HG02970 (cell line): ENCODE results near the gene MMRN1.

ENCODE experiments used
- ATAC-seq: cut with Tn5 transposase; IDR thresholded peaks from one replicate; pipeline ENCODE4 v1.9.1; 2021; ENCODE audit warnings: mild to moderate bottlenecking, moderate library complexity, moderate number of reproducible peaks; ENCODE audit not compliant: unreplicated experiment, low FRiP score

Gene MMRN1

DNA sequence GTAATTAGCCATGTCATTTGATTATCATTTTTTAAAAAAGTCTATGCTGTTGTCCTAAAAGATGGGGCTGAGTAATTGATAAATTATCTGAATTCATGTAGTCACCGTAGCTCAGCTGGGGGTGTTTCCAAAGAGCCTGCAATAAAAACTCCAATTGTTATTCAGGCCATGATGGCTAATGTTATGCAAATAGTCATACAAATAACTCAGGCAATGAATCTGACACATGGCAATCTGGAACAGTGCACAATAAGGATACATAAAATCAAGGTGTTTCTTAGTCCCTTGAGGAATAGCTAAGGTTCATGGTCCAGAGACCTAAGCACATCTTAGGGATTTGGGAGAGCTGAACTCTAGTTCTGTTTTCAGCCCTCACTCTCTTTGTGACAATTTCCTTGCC, 15.2 kb downstream of the MMRN1 start:
- ATAC-seq: no peak

DNA sequence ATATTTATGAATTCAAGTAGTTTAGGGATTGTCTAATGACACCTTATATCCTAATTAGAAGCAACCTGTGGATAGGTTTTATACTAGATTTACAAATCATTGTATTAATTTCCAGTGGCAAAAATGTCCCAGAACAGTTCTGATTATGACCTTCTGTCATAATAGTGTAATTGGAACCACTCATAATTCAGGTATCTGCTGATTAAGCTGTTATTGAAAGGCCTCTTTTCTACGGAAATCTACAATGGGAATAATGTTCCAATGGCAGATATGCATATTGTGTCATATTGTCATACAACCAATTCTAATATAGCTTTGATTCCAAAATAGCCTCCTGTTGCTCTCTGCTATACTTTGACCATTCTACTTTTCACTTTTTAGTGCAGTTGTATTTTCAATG, 19.0 kb downstream of the MMRN1 start:
- ATAC-seq: no peak

DNA sequence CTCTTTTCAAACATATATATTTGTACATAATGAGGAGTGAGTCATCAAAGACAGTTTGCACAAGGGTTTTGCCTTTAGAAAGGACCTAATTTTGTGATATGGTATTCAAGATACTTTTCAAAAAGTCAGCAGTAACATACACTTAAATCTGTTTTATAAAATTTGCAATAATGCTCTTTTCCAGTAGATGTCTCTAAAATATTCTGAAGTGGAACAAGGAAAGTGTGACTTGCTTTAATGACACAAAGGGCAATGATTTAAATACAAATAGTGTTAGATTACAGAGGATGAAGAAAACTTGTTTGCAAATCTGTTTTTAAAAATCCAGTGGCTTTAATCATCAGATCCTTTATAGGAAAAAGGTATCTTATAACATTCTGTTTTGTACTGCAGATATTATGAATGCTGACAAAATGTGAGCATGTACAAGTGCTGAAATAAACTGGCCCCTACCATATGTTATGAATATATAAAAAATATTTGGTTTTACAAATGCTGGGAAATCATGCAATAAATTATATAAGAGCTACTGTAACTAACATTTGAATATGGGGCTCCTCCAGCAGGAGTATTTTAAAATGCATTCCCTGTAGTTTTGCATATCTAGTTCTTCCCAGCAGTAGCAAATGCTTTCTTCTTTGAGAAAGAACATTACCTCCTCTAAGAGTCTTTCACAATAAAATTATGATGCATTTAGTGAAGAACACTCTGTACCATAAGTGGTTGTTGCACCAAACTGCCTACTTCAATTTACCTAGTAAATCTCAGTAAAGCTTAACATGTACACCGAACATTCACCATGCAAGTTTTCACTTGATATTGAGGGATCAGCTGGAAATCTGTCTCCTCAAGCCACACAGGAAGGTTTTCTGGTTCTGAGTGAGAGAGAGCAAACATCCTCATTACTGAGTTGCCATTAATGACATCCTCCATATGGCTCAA, 20.2 kb downstream of the MMRN1 start:
- ATAC-seq: no peak

DNA sequence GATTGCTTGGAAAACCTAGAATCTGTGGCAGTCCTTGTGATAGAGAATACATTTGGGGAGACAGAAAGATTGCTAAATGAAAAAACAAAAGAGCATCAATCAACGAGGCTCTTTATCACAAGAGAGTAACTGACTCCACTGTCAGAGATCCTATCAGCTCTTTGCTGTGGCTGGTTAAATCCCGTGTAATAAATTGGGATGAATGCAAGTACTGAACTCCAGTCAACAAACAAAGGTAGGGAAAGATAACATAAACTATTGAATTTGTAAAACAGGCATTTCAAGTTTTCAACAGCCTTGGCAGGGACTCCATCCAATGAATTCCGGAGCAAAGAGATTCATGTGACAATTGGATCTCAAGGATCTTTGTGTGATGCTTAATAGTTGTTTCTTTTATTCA, 21.3 kb downstream of the MMRN1 start:
- ATAC-seq: no peak

DNA sequence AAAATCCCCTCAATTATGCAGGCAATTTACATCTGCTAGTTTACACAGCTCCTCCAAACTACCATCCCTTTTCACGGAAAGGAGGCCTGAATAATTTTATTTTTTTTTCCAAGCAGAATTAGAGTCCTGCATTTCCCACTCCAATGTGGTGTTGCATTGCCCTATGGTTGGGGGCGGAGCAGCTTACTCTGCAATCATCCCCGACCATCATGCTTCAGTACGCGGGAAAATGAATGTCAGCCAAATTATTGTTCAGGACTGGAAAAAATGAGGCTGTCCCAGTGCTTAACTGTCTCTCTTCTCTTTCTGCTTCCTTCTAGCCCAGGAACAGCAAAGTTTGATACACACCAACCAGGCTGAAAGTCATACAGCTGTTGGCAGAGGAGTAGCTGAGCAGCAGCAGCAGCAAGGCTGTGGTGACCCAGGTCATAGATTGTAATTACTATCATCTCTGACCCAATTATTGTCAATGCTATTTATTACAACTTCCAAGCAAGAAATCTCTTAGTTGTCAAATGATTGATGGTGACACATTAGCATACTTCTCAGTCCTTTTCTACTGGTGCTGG, 28.3 kb downstream of the MMRN1 start:
- no peak for ATAC-seq

DNA sequence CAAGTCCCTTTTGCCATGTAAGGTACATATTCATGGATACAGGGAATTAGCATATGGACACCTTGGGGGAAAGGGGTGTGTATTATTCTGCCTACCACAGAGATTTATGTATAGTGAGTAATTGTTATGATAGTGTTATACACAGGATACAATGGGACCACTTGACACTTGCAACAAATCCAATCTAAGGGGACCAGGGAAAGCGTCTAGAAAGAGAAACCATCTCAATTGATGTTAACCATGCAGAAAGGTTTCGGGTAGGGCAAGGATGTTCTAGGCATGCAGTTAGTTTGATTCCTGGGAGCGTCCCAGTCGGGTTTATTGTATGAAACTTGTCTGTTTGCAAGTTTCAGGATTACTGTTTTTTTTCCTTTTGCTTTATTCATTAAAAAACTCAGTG, 34.2 kb downstream of the MMRN1 start:
- ATAC-seq: no peak

DNA sequence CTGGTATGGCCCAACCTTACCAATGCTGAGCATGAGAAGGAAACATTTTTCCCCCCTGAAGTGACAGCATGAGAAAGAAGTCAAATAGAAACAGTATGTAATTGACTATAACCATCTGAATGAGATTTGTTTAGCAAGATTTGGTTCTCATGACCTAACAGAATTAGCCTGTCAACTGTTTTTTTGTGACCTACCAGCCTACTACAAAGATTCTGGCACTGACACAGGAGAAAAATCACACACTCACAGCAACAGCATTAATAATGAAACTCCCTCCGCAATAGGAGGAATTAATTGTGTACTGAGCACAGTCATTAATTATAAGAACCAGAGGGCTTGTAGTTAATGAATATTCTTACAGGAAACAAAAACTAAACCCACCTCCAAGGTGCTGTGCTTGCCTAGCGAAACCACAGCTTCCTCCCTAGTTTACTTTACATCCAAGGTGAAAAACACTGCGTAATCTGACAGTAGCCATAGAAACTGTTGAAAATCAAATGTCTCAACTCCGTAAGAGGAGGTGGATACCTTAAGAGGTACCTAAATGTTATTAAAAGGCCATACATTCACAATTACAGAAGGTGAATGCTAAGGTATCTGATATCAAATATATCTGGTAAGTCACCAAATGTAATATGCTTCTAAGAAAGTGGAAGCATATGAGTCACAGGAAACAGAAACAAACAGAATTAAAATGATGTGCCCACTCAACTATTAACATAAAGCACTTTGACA, 34.9 kb downstream of the MMRN1 start:
- ATAC-seq: peak; percentile 96

DNA sequence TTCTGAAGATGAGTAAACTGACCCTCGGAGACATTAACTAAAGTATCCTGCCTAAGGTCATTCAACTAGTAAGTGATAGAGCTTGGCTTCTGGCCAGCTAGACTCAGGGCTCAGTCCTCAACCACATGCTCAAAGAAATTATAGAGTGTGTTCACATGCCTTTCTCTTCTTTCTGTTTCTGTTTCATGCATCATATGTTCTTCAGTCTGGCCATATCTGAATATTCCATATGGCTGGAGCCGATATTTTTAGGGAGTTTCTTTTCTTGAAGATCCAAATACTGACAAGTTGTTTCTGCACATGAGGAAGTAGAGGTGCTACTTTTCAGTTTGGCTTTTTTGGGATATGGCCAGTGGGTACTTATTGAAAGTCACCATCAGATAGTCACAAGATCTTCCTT, 44.9 kb downstream of the MMRN1 start:
- ATAC-seq: no peak

DNA sequence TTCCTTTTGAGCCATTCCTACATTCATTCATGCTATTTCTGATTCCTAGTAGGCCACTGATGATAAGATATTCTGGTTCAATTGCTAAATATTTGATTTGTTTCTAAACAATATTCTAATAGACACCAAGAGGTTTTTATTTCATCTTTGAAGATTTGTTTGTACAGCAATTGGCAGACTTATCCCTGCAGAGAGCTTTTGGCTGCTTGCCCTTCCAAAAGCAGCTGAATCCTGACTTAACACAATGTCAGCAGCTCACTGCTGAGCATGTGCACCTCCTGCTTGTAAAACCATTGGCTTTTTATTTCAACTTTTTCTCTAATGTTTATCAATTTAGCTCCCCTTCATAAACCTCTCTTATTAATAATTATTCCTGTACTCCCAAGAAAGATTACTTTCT, 45.3 kb downstream of the MMRN1 start:
- no peak for ATAC-seq

DNA sequence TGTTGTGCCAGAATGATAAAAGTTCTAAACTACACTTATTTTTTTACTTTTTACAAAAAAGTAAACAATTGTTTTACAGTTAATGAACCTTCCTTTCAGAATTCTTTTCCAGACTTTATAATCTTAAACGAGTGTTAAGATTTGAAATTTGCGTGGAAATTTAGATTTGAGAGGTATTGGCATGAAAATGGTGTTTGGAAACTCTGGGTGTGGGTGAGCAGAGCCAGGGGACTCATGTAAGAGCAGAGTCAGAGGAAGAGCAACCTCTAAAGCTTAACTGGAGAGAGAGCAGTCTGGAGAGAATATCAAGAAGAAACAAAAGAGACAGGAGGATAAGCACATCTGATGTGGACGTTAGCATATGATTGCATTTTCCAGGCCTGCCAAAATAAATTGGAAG, 48.2 kb downstream of the MMRN1 start:
- ATAC-seq: no peak

DNA sequence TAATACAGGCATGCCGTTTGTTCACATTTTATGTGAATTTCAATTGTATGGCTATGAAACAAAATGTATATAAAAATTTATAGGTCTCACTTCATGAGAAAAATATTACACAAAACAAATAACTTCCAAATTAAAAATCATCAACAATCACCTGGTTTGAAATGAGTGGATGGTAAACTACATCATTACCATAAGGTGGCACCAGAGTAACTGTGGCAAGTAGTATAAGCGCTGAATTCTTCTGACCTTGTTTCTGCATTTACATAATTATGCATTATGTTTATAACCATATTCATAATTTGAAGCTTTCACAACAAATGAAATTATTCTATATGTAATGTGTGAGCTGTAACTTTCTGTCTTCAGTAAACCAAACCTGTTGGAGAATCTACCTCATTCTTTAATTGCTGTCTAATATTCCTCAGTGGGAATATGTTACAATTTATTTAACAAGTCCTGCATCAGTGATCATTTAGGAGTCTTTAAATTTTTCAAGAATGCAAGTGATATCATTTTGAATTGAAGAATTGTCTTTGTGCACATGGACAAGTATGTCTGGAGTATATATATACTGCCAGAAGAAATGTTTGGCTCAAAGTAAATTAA, 55.2 kb downstream of the MMRN1 start:
- no peak for ATAC-seq

DNA sequence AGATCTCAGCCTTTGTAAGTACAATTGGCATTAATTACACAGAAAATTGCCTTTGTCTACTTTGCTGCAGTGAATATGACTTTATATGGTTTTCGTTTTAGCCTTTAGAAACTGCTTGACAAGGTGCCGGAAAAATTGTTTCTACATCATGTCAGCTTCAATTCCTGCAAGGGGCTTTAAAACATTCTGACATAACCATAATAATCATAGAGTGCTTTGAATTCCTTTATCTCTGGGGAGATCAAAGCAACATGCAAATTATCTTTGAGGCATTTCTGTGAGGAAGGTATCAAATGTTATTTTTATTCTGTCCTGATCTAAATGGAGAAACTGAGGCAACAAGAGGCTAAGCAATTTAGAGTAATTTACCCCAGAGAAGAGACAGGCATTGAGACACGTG, 57.8 kb downstream of the MMRN1 start:
- ATAC-seq: no peak

DNA sequence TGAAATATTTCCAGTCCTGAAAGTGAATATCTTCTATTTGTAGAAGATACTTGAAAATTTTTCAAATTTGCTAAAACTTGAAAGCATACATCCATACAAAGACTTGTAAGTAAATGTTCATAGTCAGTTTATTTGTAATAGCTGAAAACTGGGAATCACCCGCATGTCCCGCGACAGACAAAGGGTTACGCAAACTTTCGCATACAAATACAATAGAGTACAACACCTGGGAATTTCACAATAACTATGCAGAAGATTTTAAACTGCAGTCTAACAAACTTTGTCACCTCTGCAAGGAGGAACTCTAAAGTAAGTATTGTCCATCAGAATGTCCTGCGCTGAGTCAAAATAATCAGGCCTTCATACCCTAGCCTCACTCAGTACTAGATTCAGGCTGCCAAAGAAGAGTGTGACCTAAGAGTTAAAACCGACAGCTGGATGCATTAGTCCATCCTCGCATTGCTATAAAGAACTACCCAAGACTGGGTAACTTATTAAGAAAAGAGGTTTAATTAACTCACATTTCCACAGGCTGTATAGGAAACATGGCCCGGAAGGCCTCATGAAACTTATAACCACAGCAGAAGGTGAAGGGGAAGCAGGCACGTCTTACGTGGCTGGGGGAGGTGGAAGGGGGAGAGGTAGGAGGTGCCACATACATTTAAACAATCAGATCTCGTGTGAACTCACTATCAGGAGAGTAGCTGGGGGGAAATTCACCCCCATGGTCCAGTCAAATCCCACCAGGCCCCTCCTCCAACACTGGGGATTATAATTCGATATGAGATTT, 60.4 kb downstream of the MMRN1 start:
- no peak for ATAC-seq

DNA sequence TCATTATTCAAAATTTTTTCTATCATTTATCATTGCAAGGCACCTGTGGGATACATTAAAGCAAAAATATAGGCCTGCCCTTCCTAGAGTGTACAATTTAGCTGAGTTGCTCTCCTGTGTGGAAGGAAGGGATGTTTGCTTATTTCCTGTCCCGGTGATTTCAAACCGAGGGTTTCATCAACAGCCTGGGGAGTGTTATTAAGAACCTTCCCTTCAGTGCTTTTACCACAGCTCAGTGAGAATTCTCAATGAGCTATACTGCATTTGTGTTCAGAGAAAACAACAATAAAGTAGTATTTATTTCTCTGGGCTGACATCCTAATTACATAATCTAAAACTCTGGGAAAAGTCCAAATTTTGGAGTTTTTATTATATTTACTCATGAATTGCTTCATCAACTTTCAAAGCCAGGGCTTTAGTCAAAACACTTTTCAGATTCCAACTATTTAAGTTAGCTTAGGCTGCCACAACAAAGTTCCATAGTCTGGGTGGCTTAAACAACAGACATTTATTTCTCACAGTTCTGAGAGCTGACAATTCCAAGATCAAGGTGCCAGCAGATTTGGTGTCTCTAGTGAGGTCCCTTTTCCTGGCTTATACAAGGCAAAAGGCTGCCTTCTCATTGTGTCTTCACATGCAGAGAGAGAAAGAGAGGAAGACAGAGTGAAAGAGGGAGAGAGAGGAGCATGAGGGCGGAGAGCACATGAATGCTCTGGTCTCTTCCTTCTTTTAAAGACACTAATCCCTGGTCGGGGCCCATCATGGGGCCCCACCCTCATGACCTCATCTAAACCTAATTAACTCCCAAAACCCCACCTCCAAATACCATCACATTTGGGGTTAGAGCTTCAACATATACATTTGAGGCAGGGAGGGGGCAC, 62.6 kb downstream of the MMRN1 start:
- ATAC-seq: no peak

DNA sequence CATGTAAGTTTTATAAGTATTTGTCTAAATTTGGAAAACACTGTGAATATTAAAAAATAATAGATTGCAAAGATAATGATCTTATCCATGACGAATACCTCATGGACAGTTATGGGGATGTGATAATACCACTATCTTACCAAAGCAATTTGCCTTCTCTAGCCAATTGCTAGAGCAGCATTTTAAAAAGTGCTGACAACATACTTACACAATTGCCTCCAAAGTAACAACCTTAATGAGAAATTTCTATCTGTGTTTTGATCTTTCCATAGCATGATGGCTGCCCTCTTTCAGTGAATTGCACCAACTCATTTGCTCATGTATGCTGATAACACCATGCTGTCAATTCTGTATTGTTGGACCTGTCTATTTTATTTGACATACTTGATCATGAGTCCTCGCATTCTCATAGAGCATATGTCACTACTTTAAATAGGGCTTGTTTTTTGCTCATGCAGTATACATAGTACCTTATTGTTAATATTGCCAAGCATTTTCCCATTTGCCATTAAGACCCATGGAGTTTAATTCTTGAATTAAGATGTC, 87.2 kb downstream of the MMRN1 start:
- no peak for ATAC-seq

DNA sequence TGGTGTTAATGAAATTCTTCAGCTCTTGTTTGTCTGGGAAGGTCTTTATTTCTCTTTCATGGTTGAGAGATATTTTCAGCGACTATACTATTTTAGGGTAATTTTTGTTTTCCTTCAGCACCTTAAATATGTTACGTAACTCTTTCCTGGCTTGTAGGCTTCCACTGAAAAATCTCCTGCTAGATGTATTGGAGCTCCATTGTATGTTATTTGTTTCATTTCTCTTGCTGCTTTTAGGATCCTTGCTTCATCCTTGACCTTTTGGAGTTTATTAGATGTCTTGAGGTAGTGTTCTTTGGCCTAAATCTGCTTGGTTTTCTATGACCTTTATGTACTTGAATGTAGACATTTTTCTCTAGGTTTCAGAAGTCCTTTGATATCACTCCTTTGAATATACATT, 93.6 kb downstream of the MMRN1 start:
- no peak for ATAC-seq

DNA sequence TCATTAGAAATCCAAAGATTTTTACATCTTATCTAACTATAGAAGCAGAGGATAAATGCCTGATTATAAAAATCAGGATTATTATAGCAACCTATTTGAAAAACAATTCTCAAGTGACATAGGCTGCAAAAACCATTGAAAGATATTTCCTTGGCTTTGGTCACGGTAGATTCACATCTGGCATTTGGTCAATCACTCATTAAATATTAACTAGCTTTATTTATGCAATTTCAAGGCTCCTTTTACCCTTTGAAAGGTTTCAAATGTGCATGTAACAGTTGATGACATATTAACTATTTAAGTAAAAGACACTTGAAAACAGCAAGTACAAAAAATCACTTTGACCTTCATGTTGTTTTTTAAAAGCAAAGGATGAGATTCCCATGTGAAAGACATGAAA, 98.1 kb downstream of the MMRN1 start:
- no peak for ATAC-seq

DNA sequence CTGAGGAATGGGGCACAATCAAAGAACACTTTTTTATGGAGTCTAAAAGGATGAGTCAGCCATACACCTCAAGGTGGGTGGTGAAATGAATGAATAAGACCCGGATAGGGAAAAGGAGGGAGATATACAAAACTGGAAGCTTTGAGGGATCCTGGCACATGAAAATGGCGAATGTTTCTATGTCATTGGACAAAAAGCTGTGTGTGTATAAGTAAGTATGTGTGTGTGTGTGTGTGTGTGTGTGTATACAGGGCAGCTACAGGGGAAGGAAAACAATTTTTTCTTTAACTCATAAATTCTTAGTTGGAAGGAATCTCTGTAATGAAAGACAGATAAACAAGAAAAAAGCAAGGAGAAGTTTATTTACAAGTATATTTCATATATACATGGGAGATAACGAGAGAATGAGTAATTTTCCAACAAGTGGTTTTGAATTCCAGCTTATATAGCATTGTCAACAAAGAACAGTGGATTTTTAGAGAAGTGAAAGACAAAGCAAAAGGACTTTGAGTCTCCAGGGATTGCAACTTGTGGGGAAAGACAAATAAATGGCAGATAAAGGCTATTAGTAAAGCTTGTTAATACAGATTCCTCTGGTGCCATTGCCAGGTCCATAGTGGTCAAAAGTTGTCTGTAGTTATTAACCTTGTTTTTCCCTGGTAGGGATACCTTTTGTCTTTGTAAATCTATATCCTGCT, 99.7 kb downstream of the MMRN1 start:
- no peak for ATAC-seq
